HG02885 (cell line): ENCODE data around the gene PCDHB11.
"Not testable (repeated sequence)": the region's sequence is repeated elsewhere in the genome, so short reads cannot be mapped to it uniquely, and the experiment has no call there.

Experiments used
- ATAC-seq: cut with Tn5 transposase; IDR thresholded peaks from one replicate; pipeline ENCODE4 v1.9.1; 2021; ENCODE audit warnings: mild to moderate bottlenecking; ENCODE audit not compliant: unreplicated experiment, poor library complexity

The PCDHB11 gene

DNA sequence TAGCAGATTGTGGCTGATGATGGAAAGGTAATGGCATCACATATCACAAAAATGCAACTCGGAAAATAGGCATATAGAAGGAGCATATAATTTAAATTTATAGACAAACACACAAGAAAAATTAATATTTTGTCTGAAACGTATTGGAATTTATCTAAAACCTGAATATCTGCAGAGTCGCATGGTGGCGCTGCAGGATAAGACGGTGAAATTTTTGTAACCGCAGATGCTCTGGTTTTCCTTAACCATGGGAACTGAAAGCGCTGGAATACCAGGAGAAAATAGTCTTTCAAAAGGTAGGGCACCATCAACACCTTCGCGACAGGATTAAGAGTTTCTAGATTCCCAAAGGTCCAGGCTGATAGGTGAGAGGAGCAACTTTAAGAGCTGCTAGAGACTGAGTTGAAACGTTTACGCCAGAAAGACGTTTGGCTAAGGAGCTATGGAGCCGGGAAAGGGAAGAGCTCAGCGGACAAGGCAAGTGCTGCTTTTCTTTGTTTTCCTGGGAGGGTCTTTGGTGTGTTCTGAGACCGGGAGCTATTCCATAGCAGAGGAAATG, 34.8 kb downstream of the PCDHB11 start:
- no peak for ATAC-seq

DNA sequence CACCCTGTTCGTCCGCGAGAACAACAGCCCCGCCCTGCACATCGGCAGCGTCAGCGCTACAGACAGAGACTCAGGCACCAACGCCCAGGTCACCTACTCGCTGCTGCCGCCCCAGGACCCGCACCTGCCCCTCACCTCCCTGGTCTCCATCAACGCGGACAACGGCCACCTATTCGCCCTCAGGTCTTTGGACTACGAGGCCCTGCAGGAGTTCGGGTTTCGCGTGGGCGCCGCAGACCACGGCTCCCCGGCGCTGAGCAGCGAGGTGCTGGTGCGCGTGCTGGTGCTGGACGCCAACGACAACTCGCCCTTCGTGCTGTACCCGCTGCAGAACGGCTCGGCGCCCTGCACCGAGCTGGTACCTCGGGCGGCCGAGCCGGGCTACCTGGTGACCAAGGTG, 36.5 kb downstream of the PCDHB11 start:
- not testable (repeated sequence) for ATAC-seq

DNA sequence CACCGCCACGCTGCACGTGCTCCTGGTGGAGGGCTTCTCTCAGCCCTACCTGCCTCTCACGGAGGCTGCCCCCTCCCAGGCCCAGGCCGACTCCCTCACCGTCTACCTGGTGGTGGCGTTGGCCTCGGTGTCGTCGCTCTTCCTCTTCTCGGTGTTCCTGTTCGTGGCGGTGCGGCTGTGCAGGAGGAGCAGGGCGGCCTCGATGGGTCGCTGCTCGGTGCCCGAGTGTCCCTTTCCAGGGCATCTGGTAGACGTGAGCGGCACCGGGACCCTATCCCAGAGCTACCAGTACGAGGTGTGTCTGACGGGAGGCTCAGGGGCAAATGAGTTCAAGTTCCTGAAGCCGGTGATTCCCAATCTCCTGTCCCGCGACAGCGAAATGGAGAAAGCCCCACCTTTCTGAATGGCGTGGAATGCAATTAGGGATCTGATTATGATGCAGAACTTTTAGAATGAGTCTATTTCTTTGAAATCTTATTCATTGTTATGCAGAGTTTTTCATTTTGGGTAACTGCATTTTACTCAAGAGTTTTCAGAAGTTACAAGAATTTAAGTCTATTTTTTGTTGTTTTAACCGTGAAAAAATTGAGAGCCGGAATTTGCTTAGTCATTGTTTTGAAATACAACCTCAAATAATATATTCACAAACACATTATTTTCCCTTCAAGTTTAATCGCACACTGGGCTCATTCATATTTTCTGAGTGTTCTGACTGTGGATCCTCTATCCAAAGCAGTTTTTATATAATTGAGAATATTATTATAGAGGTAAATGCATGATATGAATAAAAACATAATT, 37.3 kb downstream of the PCDHB11 start:
- ATAC-seq, result no peak

DNA sequence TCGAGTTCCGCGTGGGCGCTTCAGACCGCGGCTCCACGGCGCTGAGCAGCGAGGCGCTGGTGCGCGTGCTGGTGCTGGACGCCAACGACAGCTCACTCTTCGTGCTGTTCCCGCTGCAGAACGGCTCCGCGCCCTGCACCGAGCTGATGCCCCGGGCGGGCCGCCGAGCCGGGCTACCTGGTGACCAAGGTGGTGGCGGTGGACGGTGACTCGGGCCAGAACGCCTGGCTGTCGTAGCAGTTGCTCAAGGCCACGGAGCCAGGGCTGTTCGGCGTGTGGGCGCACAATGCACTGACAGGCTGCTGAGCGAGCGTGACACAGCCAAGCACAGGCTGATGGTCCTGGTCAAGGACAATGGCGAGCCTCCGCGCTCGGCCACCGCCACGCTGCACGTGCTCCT, 42.1 kb downstream of the PCDHB11 start:
- ATAC-seq, result no peak

DNA sequence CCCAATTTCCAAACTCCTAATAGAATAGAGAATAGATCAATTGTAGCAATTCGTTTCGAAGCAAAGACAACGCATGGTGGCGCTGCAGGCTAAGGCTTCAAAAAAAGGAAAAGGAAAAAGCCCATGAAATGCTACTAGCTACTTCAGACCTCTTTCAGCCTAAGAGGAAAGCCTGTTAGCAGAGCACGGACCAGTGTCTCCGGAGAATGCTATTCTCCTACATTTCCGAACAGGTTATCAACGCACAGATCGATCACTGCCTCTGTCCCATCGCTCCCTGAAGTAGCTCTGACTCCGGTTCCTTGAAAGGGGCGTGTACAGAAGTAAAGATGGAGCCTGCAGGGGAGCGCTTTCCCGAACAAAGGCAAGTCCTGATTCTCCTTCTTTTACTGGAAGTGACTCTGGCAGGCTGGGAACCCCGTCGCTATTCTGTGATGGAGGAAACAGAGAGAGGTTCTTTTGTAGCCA, 45.9 kb downstream of the PCDHB11 start, which contains the start of gene PCDHB15:
PCDHB15 (plus strand) TSS at position 146 of the 468 bp plus-strand sequence; CDS start at position 330, 184 bp downstream.
- ATAC-seq, result no peak

DNA sequence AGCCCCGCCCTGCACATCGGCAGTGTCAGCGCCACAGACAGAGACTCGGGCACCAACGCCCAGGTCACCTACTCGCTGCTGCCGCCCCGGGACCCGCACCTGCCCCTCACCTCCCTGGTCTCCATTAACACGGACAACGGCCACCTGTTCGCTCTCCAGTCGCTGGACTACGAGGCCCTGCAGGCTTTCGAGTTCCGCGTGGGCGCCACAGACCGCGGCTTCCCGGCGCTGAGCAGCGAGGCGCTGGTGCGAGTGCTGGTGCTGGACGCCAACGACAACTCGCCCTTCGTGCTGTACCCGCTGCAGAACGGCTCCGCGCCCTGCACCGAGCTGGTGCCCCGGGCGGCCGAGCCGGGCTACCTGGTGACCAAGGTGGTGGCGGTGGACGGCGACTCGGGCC, 47.5 kb downstream of the PCDHB11 start:
- ATAC-seq, result not testable (repeated sequence)

DNA sequence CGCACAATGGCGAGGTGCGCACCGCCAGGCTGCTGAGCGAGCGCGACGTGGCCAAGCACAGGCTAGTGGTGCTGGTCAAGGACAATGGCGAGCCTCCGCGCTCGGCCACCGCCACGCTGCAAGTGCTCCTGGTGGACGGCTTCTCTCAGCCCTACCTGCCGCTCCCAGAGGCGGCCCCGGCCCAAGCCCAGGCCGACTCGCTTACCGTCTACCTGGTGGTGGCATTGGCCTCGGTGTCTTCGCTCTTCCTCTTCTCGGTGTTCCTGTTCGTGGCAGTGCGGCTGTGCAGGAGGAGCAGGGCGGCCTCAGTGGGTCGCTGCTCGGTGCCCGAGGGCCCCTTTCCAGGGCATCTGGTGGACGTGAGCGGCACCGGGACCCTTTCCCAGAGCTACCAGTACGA, 48.0 kb downstream of the PCDHB11 start:
- not testable (repeated sequence) for ATAC-seq

DNA sequence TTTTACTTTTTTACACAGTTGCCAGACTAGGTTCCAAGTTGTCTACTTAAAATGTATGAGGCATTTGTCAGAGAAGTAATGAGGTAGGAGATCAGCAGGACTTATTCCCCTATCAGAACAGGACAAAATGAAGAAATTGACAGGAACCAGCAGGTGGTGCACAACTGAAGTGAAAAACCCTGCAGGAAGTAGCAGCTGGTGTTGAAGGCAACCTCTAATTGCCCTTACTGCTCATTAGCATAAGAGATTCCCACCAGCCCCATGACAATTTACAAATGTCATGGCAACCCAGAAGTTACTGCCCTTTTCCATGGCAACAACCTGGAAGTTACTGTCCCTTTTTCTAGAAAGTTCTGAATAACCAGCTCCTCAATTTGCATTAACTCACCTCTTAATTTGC, 51.1 kb downstream of the PCDHB11 start:
- no peak for ATAC-seq
